Activated B cell treated with CpG ODN at 0.5 μM for 24 hours (primary cell): ENCODE results near the gene PTPRN. TPM values are rescaled to one million over a fixed set of nuclear protein-coding genes. Genes with fewer than 3 reads are reported as not detected.
A peak's percentile ranks its signal among the peaks of the same experiment; 100 is the strongest.
"Not testable (repeated sequence)": the region's sequence is repeated elsewhere in the genome, so short reads cannot be mapped to it uniquely, and the experiment has no call there.

Experiments used
- ATAC-seq: fragments of 200-7000 bp; cut with Tn5 transposase; one replicate; pipeline ENCODE4 v1.10.0; 2021; ENCODE audit warnings: low read depth, mild to moderate bottlenecking, moderate library complexity
- CTCF ChIA-PET: fragments of 350-600 bp; sonication (Branson Sonifier 250); formaldehyde crosslinking; loops from one replicate; lab custom pipeline; 2021; ENCODE audit warnings: antibody characterized with exemption; lab: Charles Lee
- POLR2A ChIA-PET: fragments of 350-600 bp; sonication (Branson Sonifier 250); formaldehyde crosslinking; loops from one replicate; lab custom pipeline; 2021; ENCODE audit warnings: antibody characterized with exemption; lab: Charles Lee
- DNase-seq: peaks from one replicate; pipeline ENCODE4 v3.0.0; 2022
- H3K27ac Mint-ChIP-seq: one replicate; pipeline ENCODE4 v1.8.0; 2020; ENCODE audit warnings: mixed read lengths
- H3K27me3 Mint-ChIP-seq: one replicate; pipeline ENCODE4 v1.8.0; 2021; ENCODE audit warnings: mixed read lengths
- H3K36me3 Mint-ChIP-seq: one replicate; pipeline ENCODE4 v1.8.0; 2021; ENCODE audit warnings: low read depth, mixed read lengths
- H3K4me1 Mint-ChIP-seq: one replicate; pipeline ENCODE4 v1.8.0; 2021; ENCODE audit warnings: mixed read lengths
- H3K4me3 Mint-ChIP-seq: one replicate; pipeline ENCODE4 v1.8.0; 2020; ENCODE audit warnings: mild to moderate bottlenecking, mixed read lengths
- H3K9me3 Mint-ChIP-seq: one replicate; pipeline ENCODE4 v1.8.0; 2020; ENCODE audit warnings: mixed read lengths
- intact Hi-C: fragments of 100-400 bp; cut with micrococcal nuclease; formaldehyde crosslinking; loops from one replicate; pipeline ENCODE4 v1.15.1; 2024
- total RNA-seq: library from RNA; stranded (reverse); gene quantifications from 2 replicates; pipeline ENCODE4 v1.2.3, GENCODE V29; 2022
- TF ChIP-seq, protein P1 (sequence below): fragments of 200-600 bp; IDR thresholded peaks from one replicate; pipeline ENCODE4 v1.8.0; 2022; ENCODE audit warnings: antibody characterized with exemption, mild to moderate bottlenecking

Gene PTPRN
- total RNA-seq, 1 donor from 2014 or later: not detected

DNA sequence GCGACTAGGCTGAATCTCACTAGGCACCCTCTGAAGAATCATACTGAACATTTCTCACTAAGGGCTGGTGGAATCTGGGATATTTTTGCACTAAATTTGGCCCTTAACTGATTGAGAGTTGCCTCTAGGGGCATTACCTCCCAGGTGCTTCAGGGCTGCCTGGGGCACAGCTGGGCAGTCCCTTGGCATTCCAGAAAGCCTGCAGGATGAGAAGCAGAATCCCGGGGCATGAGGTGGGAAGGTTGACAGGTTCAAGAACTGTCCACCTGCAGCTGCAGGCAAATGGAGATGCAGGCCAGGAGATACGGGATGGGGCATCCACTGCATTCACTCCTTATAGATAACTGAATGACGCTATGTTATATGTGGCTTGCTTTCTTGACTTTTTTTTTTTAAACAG, 15.9 kb upstream of the PTPRN start:
- Mint-ChIP-seq H3K9me3 (no peaks in the 10 kb centered on the region), H3K36me3 (no peaks in the 10 kb centered on the region), H3K27ac (no peak overlapping the region), H3K4me3 (no peak overlapping the region), H3K27me3 (peaks cover 54% of the 10 kb centered on the region), H3K4me1 (peaks cover 3% of the 10 kb centered on the region)
- DNase-seq: no peak
- ATAC-seq: no peak
- ChIA-PET POLR2A (no interaction called here), CTCF (interaction anchor here (0.7 kb wide), 1 partner anchor 330 kb away, joined by 3 read pairs; no protein-coding TSS in a partner anchor)
- intact Hi-C loops: no loop called here
- TF ChIP-seq, protein P1, sequence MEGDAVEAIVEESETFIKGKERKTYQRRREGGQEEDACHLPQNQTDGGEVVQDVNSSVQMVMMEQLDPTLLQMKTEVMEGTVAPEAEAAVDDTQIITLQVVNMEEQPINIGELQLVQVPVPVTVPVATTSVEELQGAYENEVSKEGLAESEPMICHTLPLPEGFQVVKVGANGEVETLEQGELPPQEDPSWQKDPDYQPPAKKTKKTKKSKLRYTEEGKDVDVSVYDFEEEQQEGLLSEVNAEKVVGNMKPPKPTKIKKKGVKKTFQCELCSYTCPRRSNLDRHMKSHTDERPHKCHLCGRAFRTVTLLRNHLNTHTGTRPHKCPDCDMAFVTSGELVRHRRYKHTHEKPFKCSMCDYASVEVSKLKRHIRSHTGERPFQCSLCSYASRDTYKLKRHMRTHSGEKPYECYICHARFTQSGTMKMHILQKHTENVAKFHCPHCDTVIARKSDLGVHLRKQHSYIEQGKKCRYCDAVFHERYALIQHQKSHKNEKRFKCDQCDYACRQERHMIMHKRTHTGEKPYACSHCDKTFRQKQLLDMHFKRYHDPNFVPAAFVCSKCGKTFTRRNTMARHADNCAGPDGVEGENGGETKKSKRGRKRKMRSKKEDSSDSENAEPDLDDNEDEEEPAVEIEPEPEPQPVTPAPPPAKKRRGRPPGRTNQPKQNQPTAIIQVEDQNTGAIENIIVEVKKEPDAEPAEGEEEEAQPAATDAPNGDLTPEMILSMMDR: no peak

DNA sequence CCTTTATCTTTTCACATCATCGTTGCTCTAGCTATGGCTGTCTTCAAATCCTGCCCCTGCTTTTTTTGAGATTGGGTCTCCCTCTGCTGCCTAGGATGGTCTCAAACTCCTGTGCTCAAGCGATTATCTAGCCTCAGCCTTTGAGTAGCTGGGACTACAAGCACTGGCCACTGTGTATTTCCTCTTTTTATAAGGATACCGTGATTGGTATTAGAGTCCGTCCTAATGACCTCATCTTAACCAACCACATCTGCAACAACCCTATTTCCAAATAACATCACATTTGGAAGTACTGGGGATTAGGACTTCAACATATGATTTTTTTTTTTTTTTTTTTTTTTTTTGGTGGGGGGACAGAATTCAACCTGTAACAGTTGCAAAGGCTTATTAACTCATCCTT, 14.2 kb upstream of the PTPRN start:
- DNase-seq (no peak), ATAC-seq (no peak)
- ChIA-PET CTCF (no interaction called here), POLR2A (no interaction called here)
- Mint-ChIP-seq H3K27ac (no peak overlapping the region), H3K36me3 (no peaks in the 10 kb centered on the region), H3K9me3 (no peaks in the 10 kb centered on the region), H3K4me3 (no peak overlapping the region), H3K27me3 (peaks cover 46% of the 10 kb centered on the region), H3K4me1 (peaks cover 3% of the 10 kb centered on the region)
- intact Hi-C loops: loop anchor here (5.0 kb wide), 1 partner anchor 536 kb away; no protein-coding TSS in a partner anchor
- TF ChIP-seq, protein P1: no peak

DNA sequence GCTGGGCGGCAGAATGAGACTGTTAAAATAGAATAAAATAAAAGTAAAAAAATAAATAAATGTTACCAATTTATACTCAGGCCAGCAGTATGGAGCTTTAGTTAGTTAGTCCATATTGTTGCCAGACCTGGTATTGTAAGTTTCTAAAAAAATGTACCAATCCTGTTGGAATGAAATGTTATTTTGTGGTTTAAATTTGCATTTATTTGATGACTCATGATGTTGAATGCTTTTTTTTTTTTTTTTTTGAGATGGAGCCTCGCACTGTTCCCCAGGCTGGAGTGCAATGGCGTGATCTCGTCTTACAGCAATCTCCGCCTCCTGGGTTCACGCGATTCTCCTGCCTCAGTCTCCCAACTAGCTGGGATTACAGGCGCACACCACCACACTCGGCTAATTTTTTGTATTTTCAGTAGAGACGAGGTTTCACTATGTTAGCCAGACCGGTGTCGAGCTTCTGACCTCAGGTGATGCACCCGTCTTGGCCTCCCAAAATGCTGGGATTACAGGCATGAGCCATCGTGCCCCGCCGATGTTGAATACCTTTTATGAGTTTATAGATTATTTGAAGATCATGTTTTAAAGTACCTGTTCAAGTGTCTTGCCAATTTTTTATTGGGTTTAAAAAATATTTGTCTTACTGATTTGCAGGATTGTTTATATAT, 5.7 kb upstream of the PTPRN start:
- ChIA-PET CTCF (no interaction called here), POLR2A (interaction anchor here (0.7 kb wide), 1 partner anchor 282 kb away, joined by 5 read pairs; no protein-coding TSS in a partner anchor)
- Mint-ChIP-seq H3K4me3 (no peak overlapping the region), H3K4me1 (no peaks in the 10 kb centered on the region), H3K27ac (no peak overlapping the region), H3K36me3 (no peaks in the 10 kb centered on the region), H3K27me3 (peaks cover 24% of the 10 kb centered on the region), H3K9me3 (no peaks in the 10 kb centered on the region)
- intact Hi-C loops: no loop called here
- TF ChIP-seq, protein P1: no peak
- no peak for ATAC-seq
- DNase-seq: no peak

DNA sequence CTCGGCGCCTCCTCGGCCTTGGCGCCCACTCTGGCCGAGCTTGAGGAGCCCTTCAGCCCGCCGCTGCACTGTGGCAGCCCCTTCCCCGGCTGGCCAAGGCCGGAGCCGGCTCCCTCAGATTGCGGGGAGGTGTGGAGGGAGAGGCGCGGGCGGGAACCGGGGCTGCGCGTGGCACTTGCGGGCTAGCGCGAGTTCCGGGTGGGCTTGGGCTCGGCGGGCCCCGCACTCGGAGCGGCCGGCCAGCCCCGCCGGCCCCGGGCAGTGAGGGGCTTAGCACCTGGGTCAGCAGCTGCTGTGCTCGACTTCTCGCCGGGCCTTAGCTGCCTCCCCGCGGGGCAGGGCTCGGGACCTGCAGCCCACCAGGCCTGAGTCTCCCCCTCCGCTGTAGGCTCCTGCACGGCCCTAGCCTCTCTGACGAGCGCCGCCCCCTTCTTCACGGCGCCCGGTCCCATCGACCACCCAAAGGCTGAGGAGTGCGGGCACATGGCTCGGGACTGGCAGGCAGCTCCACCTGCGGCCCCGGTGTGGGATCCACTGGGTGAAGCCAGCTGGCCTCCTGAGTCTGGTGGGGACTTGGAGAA, 3.6 kb upstream of the PTPRN start:
- intact Hi-C loops, H3K4me3 Mint-ChIP-seq, H3K27ac Mint-ChIP-seq, H3K36me3 Mint-ChIP-seq, DNase-seq, POLR2A ChIA-PET, H3K4me1 Mint-ChIP-seq, ATAC-seq, H3K9me3 Mint-ChIP-seq, CTCF ChIA-PET: not testable (repeated sequence)
- H3K27me3 Mint-ChIP-seq: peaks cover 35% of the 10 kb centered on the region

DNA sequence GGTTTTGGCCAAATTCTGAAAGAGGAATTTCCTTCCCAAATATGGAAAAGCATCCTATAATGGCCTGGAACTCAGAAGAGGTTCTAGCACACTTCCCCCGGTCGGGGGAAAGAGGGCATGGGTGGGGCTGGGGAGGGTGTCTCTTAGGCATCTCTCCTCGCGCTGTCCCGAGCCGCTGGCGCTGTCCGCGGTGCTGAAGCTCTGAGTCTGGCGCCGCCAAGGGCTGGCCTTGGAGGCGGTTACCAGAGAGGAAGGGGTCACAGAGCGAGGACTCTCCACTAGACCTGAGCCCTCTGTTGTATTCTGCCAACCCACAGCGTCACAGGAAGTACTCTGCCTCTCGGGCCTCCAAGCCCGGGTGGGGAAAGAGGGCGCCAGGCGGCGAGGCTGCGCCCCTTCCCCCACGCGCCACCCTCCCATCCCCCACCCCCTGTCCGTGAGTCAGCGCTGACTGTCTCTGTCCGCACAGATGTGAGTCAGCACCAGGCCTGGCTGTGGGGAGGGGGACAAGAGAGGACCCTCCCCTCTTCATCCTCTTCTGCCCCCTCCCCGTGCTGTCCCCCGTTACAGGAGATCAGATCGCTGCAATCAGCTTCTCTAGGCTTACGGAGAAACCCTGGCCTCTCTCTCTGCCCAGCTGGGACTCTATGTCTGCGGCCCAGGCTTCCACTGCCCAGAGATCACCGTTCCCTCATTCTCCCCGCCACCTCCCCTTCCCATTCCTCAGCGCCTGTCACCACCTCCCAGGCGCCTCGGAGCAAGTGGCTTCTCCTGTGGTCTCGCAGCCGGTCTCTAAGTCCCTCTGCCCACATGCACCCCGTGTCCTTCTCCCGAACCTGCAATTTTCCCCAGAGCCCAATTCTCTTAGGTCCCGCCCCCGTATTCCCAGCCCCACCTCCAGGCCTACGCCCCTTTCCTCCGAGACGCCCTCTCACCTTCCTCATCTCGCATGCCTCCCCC, 779 bp downstream of the PTPRN start:
- H3K4me3 Mint-ChIP-seq: no peak overlapping the region
- H3K36me3 Mint-ChIP-seq: no peaks in the 10 kb centered on the region
- ChIA-PET CTCF (no interaction called here), POLR2A (no interaction called here)
- intact Hi-C loops: loop anchor here (5.0 kb wide), 1 partner anchor 346 kb away; no protein-coding TSS in a partner anchor
- peak; percentile 61 for DNase-seq
- TF ChIP-seq, protein P1: no peak
- peak; percentile 77 for ATAC-seq
- peaks cover 64% of the 10 kb centered on the region for H3K27me3 Mint-ChIP-seq
- H3K9me3 Mint-ChIP-seq: no peaks in the 10 kb centered on the region
- H3K4me1 Mint-ChIP-seq: peaks cover 3% of the 10 kb centered on the region
- no peak overlapping the region for H3K27ac Mint-ChIP-seq
